GM12875 (cell line): ENCODE measurements around the gene PARD3.

ENCODE experiments used
- H3K4me3 ChIP-seq: one replicate; pipeline ENCODE4 v1.5.1; 2011; ENCODE audit warnings: low read depth, low read length, control low read depth
- TF ChIP-seq, protein P1 (sequence below): IDR thresholded peaks from 2 replicates; pipeline ENCODE4 v1.5.1; 2011; ENCODE audit warnings: low read depth, mild to moderate bottlenecking, control low read depth, inconsistent platforms, low read length, moderate library complexity, borderline replicate concordance; ENCODE audit not compliant: insufficient read depth

The PARD3 gene

DNA sequence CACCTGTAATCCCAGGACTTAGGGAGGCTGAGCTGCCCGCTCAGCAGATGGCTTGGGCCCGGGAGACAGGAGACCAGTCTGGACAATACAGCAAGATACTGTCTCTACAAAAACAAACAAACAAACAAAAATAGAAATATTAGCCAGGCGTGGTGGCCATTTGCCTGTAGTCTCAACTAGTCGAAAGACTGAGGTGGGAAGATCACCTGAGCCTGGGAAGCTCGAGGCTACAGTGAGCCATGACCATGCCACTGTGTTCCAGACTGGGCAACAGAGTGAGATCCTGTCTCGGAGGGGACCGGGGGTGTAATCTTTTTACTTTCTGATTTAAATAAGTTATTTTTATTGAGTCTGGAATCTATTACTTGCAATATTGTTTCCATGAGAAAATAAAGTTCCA is 274.6 kb downstream of the PARD3 start:
- no peak overlapping the region for H3K4me3 ChIP-seq
- TF ChIP-seq, protein P1, sequence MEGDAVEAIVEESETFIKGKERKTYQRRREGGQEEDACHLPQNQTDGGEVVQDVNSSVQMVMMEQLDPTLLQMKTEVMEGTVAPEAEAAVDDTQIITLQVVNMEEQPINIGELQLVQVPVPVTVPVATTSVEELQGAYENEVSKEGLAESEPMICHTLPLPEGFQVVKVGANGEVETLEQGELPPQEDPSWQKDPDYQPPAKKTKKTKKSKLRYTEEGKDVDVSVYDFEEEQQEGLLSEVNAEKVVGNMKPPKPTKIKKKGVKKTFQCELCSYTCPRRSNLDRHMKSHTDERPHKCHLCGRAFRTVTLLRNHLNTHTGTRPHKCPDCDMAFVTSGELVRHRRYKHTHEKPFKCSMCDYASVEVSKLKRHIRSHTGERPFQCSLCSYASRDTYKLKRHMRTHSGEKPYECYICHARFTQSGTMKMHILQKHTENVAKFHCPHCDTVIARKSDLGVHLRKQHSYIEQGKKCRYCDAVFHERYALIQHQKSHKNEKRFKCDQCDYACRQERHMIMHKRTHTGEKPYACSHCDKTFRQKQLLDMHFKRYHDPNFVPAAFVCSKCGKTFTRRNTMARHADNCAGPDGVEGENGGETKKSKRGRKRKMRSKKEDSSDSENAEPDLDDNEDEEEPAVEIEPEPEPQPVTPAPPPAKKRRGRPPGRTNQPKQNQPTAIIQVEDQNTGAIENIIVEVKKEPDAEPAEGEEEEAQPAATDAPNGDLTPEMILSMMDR: no peak

DNA sequence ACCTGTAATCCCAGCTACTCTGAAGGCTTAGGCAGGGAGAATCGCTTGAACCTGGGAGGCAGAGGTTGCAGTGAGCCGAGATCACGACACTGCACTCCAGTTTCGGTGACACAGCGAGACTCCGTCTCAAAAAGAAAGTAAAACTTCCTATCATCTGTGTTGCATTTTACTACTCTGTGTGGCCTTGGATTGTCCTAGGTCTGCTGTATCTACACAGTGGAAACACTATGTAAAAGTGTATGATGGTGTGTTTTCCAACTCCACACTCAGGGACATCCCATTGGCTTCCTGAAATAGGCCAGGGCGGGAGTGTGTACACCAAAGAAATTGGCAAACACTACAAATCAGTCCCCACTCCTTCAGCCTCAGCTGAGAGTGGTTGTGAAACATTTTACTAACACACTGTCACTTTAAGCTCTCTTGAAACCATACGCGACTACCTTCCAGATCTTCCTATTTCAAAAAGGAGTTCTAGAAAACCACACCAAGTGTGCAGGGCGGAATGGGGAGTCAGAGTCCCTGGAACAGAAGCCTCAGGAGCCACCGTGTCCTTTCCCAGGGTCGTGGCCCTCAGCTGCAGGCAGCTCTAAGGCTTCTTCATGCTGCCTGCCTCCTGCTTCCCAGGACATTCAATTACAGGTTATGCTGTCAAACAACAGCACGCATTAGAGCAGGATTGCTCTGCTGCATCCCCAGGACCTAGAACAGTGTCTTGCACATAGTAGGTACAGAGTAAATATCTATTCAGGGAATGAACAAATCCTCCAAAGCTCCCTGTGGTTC is 275.4 kb downstream of the PARD3 start:
- H3K4me3 ChIP-seq: no peak overlapping the region
- TF ChIP-seq, protein P1: no peak

DNA sequence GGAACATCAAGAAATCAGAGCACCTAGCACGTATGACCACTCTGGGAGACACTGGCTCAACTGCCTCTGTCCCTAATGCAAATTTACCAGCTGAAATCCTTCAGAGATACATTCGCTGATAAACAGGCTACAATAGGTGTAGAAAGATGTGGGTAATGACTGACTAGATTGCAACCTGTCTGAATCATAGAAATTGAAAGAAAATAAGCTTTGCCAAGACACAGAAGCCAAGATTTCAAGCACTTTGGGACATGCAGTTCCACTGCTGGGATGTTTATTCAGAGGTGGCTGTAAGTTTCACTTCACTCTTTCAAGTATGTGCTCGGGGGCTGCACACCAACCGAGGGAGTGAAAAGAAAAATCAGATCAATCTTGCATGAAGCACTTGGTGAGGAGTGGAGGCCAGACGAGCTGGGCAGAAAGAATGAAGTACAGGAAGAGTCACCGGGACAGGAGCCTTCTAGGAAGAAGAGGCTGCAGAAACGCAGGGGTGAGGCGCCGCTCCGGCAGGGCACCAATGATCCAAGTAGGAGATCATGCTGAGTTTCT is 276.7 kb downstream of the PARD3 start:
- TF ChIP-seq, protein P1: no peak
- H3K4me3 ChIP-seq: no peak overlapping the region

DNA sequence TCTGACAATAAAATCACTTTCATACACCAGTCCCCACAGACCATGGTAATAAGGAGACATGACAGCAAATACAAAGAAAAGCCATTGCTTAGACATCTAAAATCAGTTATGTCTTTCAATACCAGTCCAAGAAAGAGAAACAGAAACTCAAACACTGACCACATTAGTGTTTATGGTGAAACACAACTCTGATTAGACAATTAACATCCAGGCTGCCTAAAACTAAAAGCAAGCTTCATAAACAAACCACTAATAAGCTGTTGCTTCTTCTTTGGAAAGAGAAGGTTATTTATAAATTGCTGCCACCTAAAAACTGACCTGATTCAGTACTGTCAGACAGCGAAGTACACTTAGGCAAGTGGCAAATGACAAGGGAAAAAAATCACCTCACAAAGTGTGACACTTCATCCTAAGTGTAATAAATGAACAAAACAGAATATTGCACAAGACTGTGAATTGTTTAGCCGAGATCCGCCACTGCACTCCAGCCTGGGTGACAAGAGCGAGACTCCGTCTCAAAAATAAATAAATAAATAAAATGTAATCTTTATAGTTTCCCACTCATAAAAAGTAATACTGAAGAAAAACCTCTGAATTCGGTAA is 277.4 kb downstream of the PARD3 start:
- no peak overlapping the region for H3K4me3 ChIP-seq

DNA sequence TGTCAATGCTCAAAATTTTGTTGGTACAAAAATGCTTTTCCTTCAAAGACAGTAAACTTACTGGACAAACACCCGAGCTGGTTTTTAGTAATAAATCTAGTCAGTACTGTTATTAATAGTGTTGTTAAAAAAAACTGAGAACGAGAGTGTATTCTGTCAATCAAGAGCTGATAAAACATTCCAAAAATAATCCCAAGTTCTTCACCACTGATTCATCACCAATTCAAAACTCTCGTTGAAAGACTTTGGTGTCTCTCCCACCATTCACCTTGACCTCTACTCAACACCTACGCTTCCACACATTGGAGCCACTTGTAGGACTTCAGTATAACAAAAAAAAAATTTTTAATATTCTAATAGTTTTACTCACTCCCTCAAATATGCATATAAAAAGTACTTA is 279.2 kb downstream of the PARD3 start:
- TF ChIP-seq, protein P1: no peak
- H3K4me3 ChIP-seq: no peak overlapping the region

More for the DNA sequence above, 277.4 kb downstream of the PARD3 start:
- TF ChIP-seq, protein P1: no peak

DNA sequence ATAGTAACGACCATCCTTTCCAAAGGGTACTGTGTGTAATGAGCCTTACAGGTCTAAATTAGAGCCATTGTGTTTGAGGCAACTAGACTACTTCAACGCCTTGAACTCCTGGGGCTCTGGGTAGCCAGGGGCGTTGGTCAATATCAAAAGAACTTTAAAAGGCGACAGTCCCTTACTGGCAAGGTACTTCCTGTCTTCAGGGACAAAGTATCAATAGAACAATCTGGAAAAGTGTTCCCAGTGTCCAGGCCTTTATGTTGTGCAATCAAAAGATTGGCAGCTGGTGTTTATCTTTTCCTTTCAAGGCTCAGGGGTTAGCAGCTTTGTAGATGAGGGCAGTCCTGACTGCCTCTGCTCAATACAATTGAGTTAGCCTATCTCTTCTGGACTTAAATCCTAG is 284.3 kb downstream of the PARD3 start:
- H3K4me3 ChIP-seq: no peak overlapping the region

More for the DNA sequence above, 284.3 kb downstream of the PARD3 start:
- TF ChIP-seq, protein P1: no peak
